Suprapubic skin (tissue), 4 donors: ENCODE results near the gene ARHGAP10. TPM values are rescaled to one million over a fixed set of nuclear protein-coding genes. Genes with fewer than 3 reads are reported as not detected.
A peak's percentile ranks its signal among the peaks of the same experiment; 100 is the strongest.

Experiments used
- DNase-seq, 2 donors: peaks; one replicate each; pipeline ENCODE4 v3.0.0-alpha.2; 2019; ENCODE audit warnings: low spot score in 2 of 2
- H3K27ac ChIP-seq: fragments of 200-600 bp; sonication (generic); one replicate; pipeline ENCODE4 v1.5.1; 2019
- H3K27me3 ChIP-seq: fragments of 200-600 bp; sonication (generic); one replicate; pipeline ENCODE4 v1.5.1; 2019
- H3K36me3 ChIP-seq: fragments of 200-600 bp; sonication (generic); one replicate; pipeline ENCODE4 v1.5.1; 2019
- H3K4me1 ChIP-seq: fragments of 200-600 bp; sonication (generic); one replicate; pipeline ENCODE4 v1.5.1; 2019
- H3K4me3 ChIP-seq: fragments of 200-600 bp; sonication (generic); one replicate; pipeline ENCODE4 v1.5.1; 2019; ENCODE audit warnings: mild to moderate bottlenecking
- H3K9me3 ChIP-seq: fragments of 200-600 bp; sonication (generic); one replicate; pipeline ENCODE4 v1.5.1; 2019
- EP300 ChIP-seq: sonication (generic); formaldehyde crosslinking; IDR thresholded peaks from one replicate; pipeline ENCODE4 v1.6.1; 2017; ENCODE audit warnings: antibody characterized with exemption
- POLR2A ChIP-seq, 2 donors: fragments of 450-650 bp; IDR thresholded peaks; one replicate each; pipeline ENCODE4 v1.6.1; 2017; ENCODE audit warnings: antibody characterized with exemption in 2 of 2, mild to moderate bottlenecking in 2 of 2, moderate library complexity in 2 of 2
- POLR2AphosphoS5 ChIP-seq, 3 donors: sonication (generic); formaldehyde crosslinking; IDR thresholded peaks; one replicate each; pipeline ENCODE4 v1.6.1; 2017; ENCODE audit warnings: antibody characterized with exemption in 3 of 3
- WGBS: methylation state at CpG from one replicate; pipeline ENCODE4 v1.1.5; 2018; 5-methylcytosine and 5-hydroxymethylcytosine counted together
- total RNA-seq, 4 donors: library from RNA; depleted of rRNA; stranded (reverse); fragments of >200 nt; gene quantifications; one replicate each; pipeline ENCODE4 v1.1.0, GENCODE V29; 2016
- TF ChIP-seq, protein P1 (sequence below), 2 donors: fragments of 200-600 bp in 1 of 2; fragments of 450-650 bp in 1 of 2; sonication (generic) in 1 of 2; IDR thresholded peaks; one replicate each; pipeline ENCODE4 v1.5.1; 2016 to 2019; ENCODE audit warnings: antibody characterized with exemption in 2 of 2, mild to moderate bottlenecking in 1 of 2, moderate library complexity in 1 of 2

ARHGAP10 gene
- total RNA-seq, 4 donors from 2014 or later = 32.5 to 59.0 (median 36.8) TPM

DNA sequence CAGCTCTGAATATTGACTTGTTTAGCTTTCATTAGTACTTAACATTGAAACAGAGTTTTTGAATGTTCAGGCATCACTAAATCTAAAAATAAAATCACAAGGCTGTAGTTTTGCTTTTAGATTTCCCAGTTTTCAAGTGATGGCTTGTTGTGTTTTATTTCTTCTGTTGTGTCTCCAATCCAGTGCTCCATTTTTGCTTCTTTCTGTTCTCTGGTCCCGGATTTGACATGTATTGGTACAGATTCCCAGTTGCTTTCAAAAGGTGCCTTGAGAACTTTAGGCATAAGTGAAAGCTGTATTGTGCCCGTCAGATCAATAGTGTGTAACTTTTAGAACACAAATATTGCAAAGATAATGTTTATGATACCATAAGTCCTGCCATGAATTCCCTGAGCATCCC is 53.2 kb downstream of the ARHGAP10 start:
- 69% methylated on average over 2 of the region's 2 CpGs for WGBS
- Histone ChIP-seq H3K36me3 (no peaks in the 10 kb centered on the region), H3K9me3 (no peaks in the 10 kb centered on the region), H3K27me3 (no peaks in the 10 kb centered on the region), H3K27ac (no peak overlapping the region), H3K4me1 (peaks cover 63% of the 10 kb centered on the region), H3K4me3 (no peak overlapping the region)
- DNase-seq = no peak
- TF ChIP-seq POLR2A (IDR thresholded peaks at IDR 0.05) (no peak), EP300 (no peak), POLR2AphosphoS5 (IDR thresholded peaks at IDR 0.05) (no peak)
- TF ChIP-seq, protein P1, sequence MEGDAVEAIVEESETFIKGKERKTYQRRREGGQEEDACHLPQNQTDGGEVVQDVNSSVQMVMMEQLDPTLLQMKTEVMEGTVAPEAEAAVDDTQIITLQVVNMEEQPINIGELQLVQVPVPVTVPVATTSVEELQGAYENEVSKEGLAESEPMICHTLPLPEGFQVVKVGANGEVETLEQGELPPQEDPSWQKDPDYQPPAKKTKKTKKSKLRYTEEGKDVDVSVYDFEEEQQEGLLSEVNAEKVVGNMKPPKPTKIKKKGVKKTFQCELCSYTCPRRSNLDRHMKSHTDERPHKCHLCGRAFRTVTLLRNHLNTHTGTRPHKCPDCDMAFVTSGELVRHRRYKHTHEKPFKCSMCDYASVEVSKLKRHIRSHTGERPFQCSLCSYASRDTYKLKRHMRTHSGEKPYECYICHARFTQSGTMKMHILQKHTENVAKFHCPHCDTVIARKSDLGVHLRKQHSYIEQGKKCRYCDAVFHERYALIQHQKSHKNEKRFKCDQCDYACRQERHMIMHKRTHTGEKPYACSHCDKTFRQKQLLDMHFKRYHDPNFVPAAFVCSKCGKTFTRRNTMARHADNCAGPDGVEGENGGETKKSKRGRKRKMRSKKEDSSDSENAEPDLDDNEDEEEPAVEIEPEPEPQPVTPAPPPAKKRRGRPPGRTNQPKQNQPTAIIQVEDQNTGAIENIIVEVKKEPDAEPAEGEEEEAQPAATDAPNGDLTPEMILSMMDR (IDR thresholded peaks at IDR 0.05) = no peak

DNA sequence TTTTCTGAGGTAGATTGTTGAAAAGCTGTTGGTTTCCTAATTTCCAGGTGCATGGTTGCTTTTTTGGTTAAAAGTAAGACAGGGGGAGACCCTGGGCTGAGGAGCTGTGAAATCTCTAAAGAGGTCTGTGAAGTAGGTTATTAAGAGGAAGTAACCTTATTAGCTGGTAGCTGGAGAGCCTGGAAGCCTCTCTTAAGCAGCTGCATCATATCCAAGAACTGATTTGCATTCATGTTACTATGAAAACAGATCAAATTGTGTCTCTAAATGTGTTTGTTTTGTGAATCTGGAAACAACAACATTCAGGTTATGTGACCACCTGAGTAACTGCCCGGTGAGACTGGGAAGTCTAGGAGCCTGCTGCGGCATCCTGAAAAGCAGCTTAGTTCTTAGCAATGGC is 54.1 kb downstream of the ARHGAP10 start:
- peak overlapping the region; percentile 47 for H3K27ac ChIP-seq
- H3K36me3 ChIP-seq = no peaks in the 10 kb centered on the region
- no peaks in the 10 kb centered on the region for H3K27me3 ChIP-seq
- no peak for DNase-seq
- H3K9me3 ChIP-seq = no peaks in the 10 kb centered on the region
- TF ChIP-seq POLR2A (IDR thresholded peaks at IDR 0.05) (no peak), EP300 (no peak)
- TF ChIP-seq, protein P1 (IDR thresholded peaks at IDR 0.05) = no peak
- H3K4me1 ChIP-seq = peaks cover 55% of the 10 kb centered on the region
- no peak overlapping the region for H3K4me3 ChIP-seq
- WGBS = 59% methylated on average over 2 of the region's 2 CpGs

DNA sequence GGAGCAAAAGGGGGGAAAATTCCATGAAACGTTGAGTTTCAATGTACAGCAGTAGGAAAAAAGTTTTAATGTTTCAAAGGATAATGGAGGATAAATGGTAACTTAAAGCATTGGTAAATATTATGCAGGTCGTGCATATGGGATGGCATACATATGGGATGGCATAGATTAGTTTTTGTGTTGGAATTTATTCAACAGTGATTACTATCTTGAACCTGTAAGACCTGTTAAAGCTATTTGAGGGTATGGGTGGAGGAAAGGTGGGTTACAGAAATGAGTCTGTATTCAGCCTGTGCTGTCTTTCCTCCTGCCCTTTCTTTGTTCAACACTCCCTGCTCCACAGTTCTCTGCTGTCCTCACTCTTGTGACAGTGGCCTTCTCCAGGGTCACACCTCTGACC is 54.6 kb downstream of the ARHGAP10 start:
- Histone ChIP-seq H3K27ac (peak overlapping the region; percentile 47), H3K36me3 (no peaks in the 10 kb centered on the region), H3K4me1 (peaks cover 55% of the 10 kb centered on the region), H3K9me3 (no peaks in the 10 kb centered on the region), H3K4me3 (no peak overlapping the region), H3K27me3 (no peaks in the 10 kb centered on the region)
- TF ChIP-seq, protein P1 (IDR thresholded peaks at IDR 0.05) = no peak
- no peak for TF ChIP-seq POLR2AphosphoS5 (IDR thresholded peaks at IDR 0.05)
- 45% methylated on average over 2 of the region's 2 CpGs for WGBS
- DNase-seq = no peak

DNA sequence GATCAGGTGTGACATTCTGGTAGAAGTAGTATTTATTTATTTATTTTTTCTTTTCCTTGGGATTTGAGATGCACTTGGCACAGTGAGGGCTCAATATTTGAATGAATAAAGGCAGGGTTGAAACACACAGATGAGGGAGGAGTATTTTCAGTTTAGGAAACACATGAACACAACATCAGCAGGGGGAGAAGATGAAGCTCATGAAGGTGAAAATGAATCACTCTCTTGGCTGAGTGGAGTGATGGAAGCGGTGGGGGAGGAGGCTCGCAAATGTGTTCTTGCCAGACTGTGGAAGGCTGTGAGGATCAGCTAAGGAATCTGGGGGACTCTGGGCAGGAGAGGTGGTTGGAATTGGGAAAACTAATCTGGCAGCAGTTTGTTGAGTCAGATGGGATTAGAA is 55.3 kb downstream of the ARHGAP10 start:
- TF ChIP-seq, protein P1 (IDR thresholded peaks at IDR 0.05) = no peak
- no peak for TF ChIP-seq POLR2AphosphoS5 (IDR thresholded peaks at IDR 0.05)
- no peak for TF ChIP-seq EP300
- no peak for TF ChIP-seq POLR2A (IDR thresholded peaks at IDR 0.05)
- peaks cover 56% of the 10 kb centered on the region for H3K4me1 ChIP-seq
- no peaks in the 10 kb centered on the region for H3K9me3 ChIP-seq
- no peaks in the 10 kb centered on the region for H3K27me3 ChIP-seq
- no peaks in the 10 kb centered on the region for H3K36me3 ChIP-seq
- peak overlapping the region; percentile 47 for H3K27ac ChIP-seq
- 33% methylated on average over 2 of the region's 2 CpGs for WGBS
- DNase-seq = no peak
- no peak overlapping the region for H3K4me3 ChIP-seq

DNA sequence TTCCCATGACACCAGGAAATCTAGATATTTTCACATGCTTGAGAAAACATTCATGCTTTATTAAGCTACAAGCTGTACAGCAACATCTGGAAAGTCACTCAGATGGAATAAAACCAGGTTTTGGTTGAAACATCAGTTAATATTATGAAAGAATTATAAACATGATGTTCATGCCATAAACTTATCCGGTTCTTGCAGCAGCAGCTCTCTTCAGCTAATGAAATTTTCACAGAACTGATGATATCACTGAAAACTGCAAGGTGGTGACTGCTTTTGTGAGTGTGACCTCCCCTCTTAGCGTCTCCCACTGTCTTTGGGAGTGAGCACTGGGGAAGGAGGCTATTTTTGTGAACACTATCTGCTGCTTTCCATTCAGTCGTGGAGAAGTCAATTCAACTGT is 56.9 kb downstream of the ARHGAP10 start:
- WGBS = 60% methylated on average over 3 of the region's 3 CpGs
- Histone ChIP-seq H3K4me1 (peaks cover 67% of the 10 kb centered on the region), H3K27ac (no peak overlapping the region), H3K27me3 (no peaks in the 10 kb centered on the region), H3K9me3 (no peaks in the 10 kb centered on the region), H3K36me3 (no peaks in the 10 kb centered on the region), H3K4me3 (no peak overlapping the region)
- DNase-seq = no peak
- TF ChIP-seq, protein P1 (IDR thresholded peaks at IDR 0.05) = no peak
- TF ChIP-seq POLR2AphosphoS5 (IDR thresholded peaks at IDR 0.05) = no peak
- no peak for TF ChIP-seq POLR2A (IDR thresholded peaks at IDR 0.05)
- no peak for TF ChIP-seq EP300
